Bone marrow (tissue), 2 donors: Measurements from ENCODE around the gene TLR6.

Experiments
- DNase-seq, 2 donors: peaks; one replicate each; lab custom pipeline; 2025; lab: John Stamatoyannopoulos, UW

The TLR6 gene, protein sequence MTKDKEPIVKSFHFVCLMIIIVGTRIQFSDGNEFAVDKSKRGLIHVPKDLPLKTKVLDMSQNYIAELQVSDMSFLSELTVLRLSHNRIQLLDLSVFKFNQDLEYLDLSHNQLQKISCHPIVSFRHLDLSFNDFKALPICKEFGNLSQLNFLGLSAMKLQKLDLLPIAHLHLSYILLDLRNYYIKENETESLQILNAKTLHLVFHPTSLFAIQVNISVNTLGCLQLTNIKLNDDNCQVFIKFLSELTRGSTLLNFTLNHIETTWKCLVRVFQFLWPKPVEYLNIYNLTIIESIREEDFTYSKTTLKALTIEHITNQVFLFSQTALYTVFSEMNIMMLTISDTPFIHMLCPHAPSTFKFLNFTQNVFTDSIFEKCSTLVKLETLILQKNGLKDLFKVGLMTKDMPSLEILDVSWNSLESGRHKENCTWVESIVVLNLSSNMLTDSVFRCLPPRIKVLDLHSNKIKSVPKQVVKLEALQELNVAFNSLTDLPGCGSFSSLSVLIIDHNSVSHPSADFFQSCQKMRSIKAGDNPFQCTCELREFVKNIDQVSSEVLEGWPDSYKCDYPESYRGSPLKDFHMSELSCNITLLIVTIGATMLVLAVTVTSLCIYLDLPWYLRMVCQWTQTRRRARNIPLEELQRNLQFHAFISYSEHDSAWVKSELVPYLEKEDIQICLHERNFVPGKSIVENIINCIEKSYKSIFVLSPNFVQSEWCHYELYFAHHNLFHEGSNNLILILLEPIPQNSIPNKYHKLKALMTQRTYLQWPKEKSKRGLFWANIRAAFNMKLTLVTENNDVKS

DNA sequence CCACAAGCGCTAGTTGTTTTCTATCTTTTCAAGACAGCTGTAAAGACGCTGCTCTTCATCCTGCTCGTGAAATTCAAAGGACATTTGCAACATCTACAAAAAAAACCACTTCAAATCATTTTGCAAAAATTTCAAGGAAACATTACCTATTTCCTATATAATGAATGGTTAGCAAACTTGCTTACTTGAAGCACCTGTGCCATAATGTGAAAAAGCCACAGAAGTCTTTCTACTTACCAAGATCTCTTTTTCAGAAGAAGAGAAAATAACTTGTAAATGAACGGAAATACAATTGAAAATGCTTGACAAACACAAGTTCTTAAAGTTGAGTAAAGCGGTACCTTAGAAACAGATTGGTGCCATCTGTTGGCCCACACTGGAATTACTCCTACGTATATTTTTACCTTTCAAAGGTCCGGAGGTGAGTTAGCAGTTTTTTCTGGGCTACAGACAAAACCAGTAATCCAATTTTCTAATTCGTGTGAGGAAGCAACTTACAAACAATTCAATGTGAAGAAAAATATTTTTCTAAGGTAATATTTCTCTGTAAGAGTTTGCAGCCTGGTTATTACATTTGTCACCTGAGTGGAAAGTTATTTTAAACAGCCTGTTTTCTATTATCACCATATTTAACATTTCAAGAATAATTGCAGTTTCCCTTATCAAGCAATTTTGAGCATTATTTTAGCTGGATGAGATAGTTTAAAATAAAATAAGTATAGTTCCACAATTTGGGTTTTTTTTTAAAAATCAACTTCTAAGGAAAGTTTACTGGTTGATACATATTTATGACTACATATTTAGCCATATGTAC, at the start of gene TLR6:
TLR6 (minus strand) TSS at position 294 of the 814 bp plus-strand sequence. CDS start 27,344 bp downstream, outside the sequence.
- DNase-seq = peak in 1 of 2 donors; percentile 55

DNA sequence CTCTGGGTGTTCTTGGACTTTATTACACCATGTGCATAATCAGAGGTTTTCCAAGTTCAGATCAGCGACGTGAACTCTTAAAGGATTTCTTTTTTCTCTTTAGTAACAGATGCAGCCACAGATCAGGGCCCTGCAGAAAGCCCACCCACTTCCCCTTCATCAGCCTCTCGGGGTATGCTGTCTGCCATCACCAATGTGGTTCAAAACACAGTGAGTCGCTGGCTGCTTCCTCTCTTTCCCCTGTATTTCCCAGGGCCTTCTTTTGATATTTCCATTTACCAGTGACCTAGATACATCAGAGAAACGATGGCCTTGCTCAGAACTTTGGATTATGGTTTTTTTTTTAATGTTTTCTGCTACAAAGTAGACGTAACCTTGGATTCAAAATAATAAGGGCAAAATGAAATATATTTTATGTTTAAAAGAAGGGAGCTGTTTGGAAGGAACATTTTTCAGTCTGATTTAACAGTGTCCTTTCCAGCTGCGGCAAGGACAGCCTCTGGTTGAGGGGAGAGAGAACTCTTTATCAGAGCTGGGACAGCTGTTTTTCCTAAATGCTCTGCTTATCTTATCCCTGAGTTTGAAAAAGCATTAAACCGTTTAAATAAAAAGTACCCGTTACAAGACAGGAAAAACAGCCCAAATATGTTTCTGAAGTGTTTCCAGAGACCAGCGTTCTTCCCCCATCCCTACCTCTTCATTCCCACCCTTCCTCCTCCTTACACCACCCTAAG, 49.2 kb upstream of the TLR6 start:
- peak in 1 of 2 donors; percentile 63 for DNase-seq

DNA sequence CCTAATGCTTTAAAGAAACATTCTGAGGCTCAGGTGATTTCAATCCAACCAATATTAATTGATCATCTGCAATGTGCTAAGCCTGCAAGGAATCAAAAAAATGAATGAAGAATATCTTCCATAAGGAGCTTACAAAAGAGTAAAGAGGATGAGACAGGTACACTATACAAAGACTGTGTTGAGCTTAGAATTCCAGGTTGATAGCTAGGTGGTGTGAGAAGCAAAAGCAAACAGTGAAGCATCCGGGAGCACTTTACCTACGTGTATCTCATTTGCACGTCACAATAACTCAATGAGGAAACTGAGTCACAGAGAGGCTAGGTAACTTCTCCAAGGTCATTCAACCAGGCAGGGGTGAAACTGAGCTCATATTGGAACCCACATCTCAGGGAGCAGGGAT, 48.1 kb upstream of the TLR6 start:
- no peak for DNase-seq

DNA sequence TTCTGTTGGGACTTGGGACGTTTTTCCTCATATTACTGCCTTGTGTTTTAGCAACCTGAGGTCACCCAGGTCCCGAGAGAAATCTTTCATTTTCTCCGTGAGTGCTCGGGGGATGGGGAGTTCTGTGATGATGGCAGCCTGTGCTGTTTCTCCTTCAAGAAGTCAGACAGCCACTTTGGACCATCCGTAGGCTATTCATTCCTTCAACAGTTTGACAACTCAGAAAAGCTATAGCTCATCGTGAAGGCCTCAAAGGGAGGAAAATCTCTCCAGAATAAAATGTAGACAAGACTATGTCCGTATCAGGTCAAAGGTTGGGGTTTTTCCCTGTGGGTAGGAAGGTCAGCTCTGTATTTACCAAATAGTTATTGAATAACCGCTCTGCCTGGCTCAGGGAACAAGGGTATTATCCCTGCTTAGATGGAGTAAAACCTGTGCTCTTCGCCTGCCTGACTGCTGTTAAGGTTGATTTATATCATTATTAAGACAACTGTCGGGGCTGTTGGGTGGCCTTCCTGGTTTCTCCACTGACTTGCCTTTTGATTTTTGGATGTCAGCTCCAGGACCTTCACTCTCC, 47.6 kb upstream of the TLR6 start:
- no peak for DNase-seq

DNA sequence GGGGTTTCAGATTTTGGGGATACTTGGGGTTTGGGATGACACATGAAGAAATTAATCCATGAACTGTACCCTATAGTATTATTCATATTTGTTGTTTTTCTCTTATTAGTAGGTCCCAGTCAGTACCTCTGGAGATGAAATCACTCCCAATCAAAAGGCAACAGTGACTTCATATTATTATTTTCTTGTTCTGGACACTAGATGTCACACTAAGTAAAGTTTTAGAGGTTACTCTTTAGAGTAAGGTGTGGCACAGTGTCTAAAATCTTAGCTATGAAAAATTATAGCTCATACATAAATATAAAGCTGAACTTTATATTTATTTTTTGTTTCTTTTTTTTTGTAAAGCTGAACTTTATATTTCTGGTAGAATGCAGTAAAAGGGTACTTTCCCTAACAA, 46.1 kb upstream of the TLR6 start:
- peak in 1 of 2 donors; percentile 52 for DNase-seq

DNA sequence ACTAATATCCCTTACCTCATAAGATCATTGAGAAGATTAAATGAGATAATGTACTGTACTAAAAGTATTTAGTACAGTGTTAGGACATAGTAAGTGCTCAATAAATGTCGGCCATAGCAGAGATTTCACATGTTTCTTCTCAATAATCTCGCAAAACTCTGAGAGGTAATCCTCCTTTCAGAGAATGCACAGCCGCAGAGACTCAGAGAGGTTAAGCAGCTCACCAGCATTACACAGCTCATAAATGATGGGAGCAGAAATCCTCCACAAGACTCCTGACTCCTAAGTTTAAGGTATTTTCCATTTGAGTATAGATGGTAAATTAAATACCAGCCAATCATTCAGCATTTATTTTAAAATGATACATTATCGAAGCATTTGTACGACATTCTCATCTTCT, 45.6 kb upstream of the TLR6 start:
- no peak for DNase-seq

DNA sequence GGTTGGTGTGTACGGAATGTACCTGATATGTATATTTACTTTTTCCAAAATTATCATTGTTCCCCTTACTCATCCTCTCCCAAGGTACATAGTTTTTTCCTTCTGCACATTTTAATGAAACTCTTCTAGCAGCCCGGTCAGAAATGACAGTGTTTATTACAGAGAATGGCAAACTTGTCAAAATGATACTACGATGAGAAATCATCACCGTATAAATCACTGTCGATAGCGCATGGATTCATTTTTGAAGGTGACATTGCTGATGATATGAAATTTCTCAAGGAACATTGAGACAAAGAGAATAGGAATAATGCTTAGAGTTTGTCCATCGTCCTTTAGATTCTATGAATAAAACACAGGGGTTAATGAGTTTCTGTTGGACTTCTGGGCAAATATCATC, 41.6 kb upstream of the TLR6 start:
- DNase-seq = no peak

DNA sequence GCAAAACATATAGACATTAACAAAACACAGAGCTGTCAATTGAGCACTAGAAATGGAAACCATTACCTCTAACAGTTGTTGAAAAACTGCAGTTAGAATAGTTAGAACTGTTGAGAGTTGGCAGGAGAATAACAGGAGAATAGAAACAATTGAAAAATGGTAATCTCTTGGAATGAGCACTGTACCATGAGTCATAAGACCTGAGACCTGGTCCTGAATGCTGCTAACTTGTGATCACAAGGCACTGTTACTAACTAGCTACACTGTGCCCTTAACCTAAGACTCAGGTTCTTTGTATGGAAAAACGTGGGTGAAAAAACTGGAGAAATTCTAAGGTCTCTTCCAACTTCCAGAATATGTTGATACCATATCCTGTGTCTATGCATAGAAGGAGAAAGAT, 40.3 kb upstream of the TLR6 start:
- no peak for DNase-seq

DNA sequence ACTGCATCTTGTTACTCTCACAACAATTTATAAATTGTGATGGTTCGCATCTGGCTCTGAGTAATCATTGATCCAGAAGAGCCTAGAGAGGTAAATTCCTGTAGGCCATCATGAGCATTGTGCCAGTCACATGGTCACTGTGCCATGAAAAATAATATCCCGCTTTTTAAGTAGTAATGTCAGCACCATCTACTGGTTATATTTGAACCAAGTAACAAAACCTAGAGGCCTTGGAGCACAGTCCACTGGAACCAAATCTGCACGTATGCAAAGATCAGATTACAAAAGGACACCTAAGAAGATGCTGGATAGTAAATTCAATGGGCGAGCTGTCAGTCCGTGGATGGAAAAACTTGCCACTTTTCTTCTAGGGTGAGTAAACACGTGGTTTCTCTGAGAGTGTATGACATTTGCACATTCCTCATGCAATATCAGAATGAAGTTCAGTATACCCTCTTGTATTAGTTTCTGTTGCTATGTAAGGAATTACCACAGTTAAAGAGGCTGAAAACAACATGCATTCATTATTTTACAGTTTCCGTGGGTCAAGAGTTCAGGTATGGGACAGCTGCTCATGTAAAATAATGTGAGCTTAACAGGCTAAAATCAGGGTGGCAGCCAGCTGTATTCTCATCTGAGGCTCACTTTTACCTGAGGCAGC, 37.8 kb upstream of the TLR6 start:
- no peak for DNase-seq

DNA sequence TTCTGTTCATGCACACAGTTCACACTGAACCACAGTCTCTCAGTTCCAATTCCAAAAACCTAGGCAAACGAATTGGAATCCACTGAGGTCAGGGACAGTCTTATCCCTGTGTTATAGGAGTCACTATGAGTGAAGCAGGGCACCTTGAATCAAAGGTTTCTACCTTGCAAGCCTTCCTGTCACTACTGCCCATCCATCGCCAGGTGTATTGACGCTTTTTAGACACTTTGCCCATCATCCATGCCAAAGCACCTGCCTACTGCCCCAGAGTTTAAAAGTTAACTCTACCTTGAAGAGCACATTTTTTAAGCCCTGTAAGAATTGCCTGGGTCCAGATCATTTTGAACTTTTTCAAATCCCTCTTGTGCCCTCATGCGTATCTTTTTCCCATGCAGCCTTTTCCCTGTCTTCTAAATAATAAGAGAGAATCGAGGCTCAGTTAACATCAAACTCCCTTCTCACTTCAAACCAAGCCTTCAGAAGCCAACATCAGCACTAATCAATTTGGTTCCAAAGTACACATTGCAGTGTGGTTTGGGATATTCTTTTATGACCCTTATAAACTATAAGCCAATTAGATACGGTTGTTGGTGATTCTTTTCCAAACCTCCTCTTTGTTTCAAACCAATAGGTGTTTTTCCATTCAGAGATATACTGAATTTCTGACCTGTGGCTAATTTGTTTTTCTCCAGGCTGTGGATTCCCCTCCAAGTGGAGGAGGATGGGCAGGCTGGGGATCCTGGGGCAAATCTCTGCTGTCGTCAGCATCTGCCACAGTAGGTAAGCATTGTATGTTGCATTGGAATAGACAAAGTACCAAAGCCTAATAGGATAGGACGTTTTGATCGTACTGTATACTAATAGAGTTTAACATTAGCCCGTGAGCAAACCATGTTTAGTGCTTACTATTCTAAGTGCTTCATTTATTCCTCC, 34.7 kb upstream of the TLR6 start:
- no peak for DNase-seq

DNA sequence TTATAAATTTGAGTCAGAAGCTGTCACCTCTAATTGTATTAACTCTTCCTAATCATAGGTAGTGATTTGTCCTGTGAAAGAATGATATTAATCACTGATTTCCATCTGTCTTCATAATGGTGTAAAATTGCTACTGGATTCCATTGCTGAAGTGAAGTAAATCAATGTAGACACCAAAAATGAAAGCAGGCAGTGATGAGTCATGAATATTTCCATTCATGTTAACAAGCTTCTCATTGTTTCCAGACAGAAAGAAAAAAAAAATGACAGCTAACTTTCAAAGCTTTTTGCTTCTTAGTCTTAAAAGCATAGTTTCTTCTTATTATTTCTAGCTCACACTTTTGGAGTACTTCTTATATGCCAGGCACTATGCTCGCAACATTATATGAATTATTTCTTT, 32.5 kb upstream of the TLR6 start:
- DNase-seq = peak in 1 of 2 donors; percentile 70

DNA sequence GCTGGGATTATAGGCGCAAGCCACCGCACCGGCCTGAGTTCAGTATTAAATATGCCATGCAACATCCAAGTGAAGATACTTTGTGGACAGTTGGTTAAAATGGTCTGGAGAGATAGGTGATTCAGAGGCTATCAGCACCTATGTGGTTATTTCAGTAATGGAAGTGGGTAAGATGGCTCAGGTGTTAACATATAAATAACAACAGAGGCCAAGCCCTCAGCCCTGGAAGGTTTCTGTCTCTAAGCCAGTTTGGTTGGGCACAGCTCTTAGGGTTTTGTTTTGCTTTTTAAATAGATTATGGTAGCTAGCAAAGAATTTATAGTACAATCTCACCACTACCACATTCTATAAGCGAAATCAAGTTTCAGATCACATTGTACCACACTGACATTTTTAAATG, 27.6 kb upstream of the TLR6 start:
- no peak for DNase-seq

DNA sequence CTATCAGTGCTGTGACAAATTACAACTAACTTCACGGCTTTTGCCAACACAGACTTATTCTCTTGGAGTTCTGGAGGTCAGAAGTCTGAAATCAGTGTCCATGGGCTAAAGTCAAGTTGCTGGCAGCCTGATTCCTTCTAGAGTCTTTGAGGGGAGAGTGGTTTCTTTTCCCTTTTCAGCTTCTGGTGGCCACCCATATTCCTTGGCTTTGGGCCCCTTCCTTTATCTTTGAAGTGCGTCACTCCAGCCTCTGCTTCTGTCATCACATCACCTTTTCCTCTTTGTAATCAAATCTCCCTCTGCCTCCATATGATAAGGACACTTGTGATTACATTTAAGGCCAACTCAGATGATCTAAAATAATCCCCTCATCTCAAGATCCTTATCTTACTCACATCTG, 20.0 kb upstream of the TLR6 start:
- no peak for DNase-seq

DNA sequence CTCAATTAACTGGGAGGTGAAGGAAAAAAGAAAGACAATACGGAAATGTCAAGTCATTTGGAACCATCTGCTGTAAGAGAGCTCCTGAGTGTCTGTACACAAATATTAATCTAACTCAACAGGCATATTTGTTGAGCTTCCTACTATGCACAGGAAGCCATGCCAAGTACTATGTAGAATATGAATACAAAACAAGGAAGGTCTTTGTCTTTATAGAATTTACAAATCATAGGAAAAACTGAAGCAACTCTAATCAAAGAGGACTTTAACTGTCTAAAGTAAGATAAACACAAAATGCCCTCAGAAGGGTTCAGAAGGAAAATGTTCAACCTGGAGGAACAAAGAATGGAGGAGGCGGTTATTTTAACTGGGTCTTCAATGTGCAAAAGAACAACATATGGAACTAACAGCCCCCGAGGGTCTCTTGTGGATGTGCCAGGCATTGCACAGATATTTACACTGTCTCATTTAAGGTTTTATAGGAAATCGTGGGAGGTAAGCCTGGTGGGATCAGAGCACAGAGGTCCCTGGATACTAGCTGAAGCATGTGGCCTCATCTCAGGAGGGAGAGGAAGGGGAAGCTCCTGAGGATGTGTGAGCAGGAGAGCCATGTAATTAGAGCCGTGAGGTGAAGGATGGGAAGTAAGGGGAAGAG, 16.8 kb upstream of the TLR6 start:
- DNase-seq = no peak

DNA sequence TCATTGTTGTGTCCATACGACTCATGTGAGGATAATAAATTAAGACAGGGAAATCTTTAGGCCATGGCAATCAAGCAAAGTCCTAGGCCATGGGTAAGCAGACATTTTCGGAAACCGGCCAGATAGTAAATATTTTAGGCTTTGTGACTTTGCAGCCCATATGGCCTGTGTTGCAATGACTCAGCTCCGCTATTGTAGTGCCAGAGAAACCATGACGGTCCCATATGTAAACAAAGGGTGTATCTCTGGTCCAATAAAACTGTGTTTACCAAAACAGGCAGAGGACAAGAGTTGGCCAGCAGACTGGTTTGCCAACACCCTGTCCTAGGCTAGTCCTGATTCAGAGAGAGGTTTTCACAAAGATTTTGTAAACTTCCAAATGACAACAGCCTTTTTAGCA, 16.0 kb upstream of the TLR6 start:
- no peak for DNase-seq

DNA sequence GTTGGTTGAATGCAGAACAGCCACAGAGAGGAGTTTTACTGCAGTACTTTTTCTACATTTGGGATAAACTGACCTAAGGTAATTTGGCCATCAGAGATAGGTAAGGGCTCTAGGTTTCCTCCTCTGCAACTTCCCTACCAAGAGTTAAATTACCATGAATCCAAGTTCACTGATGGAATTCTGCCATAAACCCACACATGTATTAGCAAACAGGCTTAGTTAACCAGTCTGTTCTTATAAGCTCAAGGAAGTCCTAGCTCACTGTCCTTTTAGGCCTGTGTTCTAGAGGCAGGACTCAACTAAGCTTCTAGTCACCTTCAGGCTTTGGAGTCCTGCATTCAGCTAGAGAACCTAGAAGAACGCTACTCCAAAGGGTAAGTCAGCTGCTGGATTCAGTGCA, 15.0 kb upstream of the TLR6 start:
- DNase-seq = no peak

DNA sequence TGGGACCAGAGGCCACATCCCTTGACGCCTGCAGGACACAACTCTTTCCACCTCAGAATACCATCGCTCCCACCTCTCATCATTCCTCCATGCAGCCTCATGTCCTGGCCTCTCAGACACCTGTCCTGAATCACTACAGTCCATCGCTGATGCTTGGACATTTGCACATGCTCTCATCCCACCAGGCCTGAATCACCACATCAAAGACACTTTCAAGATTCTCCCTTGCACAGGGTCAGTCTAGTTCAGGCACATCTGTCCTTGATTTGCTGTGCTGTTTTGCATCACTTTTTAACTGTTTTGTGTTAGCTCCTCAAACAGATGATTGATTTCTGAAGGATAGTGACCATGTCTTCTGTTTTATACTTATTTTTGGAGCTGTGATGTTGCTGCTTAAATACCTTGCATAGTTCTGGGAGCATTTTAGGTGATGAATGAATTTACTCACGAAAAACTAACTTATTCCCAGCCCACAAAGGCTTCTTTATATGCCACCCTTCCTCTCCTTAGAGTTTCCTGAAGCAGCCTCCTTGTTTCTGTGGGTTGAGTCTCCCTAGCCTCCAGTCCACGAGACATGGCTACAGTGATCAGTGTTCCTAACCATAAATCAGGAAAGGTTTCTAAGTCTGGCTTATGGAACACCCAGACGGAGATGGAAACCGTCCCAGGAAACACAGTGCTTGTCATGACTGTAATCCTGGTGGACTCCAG, 13.6 kb upstream of the TLR6 start:
- DNase-seq = no peak

DNA sequence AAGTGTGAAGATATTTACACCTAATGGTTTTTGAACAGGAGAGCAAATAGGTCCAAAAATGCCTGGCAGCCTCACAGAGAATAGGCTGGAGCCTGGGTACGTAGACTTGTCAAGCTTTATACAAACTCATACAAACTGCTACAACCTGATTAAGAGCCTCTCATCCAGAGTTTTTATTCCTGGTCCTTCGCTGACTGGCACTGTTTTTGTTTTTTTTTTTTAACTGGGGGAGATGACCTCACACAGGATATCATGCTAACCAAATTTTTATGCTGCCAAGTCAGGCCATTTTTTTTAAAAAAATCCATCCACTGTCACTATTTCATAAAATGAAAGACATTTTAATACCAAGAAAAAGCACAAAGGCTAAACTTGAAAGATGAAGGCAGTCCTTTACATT, 12.9 kb upstream of the TLR6 start:
- no peak for DNase-seq
